Measurements from ENCODE around the gene EPN2.

DNA sequence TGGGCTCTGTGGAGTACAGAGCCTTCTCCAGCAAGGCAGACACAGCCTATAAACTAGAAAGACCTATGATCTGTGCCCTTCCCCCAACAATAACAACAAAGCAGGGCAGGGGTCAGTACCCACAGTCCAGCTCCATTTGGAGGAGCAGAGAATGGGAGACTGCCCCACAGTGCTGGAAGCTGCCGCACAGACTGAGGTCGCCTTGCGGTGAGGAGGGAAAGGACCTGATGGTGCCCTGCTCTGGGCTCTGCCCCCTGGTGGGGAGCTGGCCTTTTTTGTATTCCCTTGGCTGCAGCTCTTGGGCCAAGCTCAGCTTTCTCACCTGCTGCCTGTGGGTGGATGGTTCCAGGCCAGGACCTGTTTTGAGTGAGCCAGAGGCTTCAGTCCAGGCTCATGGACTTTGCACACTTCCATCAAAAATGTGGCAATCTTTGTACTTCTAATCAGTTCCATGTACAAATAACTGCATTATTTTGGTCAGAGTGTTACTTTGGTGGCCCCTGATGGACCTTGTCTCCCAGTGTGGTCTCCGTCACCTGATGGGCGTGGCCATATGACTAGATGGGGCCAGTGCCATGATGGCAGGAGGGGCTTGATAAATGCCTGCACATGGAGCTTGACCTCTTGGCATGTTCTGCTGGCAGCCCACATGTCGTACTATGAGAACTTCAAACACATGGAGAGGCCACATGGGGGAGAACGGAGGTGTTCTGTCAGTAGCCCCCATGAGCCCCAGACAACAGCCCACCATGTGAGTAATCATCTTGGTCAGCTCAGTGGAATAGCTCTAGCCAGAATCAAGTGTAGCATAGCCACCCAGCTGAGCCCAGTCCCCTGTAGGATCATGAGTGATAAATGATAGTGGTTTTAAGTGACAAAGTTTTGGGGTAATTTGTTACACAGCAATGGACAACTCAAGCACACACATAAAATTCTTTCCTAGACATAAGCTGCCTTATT, 101.1 kb downstream of the EPN2 start:
- TF ChIP-seq, protein P1, sequence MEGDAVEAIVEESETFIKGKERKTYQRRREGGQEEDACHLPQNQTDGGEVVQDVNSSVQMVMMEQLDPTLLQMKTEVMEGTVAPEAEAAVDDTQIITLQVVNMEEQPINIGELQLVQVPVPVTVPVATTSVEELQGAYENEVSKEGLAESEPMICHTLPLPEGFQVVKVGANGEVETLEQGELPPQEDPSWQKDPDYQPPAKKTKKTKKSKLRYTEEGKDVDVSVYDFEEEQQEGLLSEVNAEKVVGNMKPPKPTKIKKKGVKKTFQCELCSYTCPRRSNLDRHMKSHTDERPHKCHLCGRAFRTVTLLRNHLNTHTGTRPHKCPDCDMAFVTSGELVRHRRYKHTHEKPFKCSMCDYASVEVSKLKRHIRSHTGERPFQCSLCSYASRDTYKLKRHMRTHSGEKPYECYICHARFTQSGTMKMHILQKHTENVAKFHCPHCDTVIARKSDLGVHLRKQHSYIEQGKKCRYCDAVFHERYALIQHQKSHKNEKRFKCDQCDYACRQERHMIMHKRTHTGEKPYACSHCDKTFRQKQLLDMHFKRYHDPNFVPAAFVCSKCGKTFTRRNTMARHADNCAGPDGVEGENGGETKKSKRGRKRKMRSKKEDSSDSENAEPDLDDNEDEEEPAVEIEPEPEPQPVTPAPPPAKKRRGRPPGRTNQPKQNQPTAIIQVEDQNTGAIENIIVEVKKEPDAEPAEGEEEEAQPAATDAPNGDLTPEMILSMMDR (IDR thresholded peaks at IDR 0.05 in 2 of 3, conservative IDR thresholded peaks at IDR 0.05 in 1 of 3; ENCODE audit: borderline replicate concordance in 1 of 3, insufficient read depth in 1 of 3, low read depth in 2 of 3, low read length in 2 of 3): peak; percentile 62 to 73 (median 65)
- TF ChIP-seq ZNF274 (IDR thresholded peaks at IDR 0.05; ENCODE audit: low read depth, low read length) (no peak), SIN3A (IDR thresholded peaks at IDR 0.05; ENCODE audit: low read depth) (no peak), POLR2A (IDR thresholded peaks at IDR 0.05; ENCODE audit: borderline replicate concordance, extremely low read depth, insufficient read depth, insufficient read length) (no peak), RAD21 (IDR thresholded peaks at IDR 0.05; ENCODE audit: low read depth) (peak; percentile 52), EZH2 (IDR thresholded peaks at IDR 0.05) (no peak), POLR2AphosphoS5 (IDR thresholded peaks at IDR 0.05; ENCODE audit: low read depth, low read length) (peak; percentile 42)
- TF ChIP-seq, protein P2, sequence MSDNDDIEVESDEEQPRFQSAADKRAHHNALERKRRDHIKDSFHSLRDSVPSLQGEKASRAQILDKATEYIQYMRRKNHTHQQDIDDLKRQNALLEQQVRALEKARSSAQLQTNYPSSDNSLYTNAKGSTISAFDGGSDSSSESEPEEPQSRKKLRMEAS (IDR thresholded peaks at IDR 0.05): no peak
- TF ChIP-seq, protein P3, sequence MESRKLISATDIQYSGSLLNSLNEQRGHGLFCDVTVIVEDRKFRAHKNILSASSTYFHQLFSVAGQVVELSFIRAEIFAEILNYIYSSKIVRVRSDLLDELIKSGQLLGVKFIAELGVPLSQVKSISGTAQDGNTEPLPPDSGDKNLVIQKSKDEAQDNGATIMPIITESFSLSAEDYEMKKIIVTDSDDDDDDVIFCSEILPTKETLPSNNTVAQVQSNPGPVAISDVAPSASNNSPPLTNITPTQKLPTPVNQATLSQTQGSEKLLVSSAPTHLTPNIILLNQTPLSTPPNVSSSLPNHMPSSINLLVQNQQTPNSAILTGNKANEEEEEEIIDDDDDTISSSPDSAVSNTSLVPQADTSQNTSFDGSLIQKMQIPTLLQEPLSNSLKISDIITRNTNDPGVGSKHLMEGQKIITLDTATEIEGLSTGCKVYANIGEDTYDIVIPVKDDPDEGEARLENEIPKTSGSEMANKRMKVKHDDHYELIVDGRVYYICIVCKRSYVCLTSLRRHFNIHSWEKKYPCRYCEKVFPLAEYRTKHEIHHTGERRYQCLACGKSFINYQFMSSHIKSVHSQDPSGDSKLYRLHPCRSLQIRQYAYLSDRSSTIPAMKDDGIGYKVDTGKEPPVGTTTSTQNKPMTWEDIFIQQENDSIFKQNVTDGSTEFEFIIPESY (IDR thresholded peaks at IDR 0.05; ENCODE audit: extremely low read depth, insufficient replicate concordance, low read length): no peak
